ENCODE results near the gene NLN.

Gene NLN

DNA sequence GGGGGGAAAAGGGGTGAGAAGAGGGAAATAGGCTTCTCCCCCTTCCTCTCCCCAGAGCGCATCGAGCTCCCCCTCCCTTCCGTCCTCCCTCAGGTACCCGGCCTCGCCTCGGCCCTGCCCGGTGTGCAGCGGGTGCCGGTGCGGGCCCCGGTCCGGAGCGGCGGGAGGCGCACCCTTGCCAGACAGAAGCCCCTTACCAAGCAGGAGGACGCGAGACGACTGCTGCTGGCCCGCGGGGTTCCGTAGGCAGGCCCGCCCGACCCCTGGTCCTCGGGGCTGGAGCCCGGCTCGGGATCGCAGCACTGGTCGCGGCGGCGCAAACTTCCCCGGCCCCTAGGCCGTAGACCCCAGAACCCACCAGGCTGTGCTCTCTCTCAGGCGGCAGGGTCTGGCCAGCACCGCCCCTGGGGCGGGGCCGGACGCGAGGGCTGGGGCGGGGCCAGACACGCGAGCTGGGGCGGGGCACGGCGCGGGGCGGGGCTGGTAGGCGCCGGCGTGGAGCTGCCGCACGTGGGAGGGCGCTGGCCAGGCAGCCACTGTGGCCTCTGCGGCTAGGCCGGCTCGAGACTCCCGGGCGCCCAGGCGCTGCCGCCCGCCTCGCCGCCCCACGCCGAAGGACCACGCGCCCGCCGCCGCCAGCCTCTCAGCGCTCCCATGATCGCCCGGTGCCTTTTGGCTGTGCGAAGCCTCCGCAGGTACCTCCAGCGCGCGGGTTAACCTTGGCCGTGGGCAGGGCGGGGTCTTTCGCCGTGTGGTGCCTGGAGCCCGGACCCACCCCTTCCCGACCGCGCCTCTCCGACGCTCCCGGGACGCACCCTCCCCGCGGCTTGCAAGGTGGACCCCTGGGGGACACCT is at the start of gene NLN, which contains the start of gene SGTB (continued):
- TF ChIP-seq ZNF350 (tag by site-specific recombination; IDR thresholded peaks at IDR 0.05): no peak
- peak; percentile 78 for TF ChIP-seq ZIC2 (tag by site-specific recombination; IDR thresholded peaks at IDR 0.05)
- no peak for TF ChIP-seq TRIM28 (IDR thresholded peaks at IDR 0.05; ENCODE audit: borderline replicate concordance, low read length)
- TF ChIP-seq ZNF266 (tag by site-specific recombination; IDR thresholded peaks at IDR 0.05; ENCODE audit: low read depth): no peak
- TF ChIP-seq ZNF155 (tag by site-specific recombination; IDR thresholded peaks at IDR 0.05): no peak
- TF ChIP-seq ZNF692 (tag by site-specific recombination; IDR thresholded peaks at IDR 0.05): peak; percentile 8; the same call in 1 of the 2 replicates
- TF ChIP-seq ZBTB21 (tag by site-specific recombination; IDR thresholded peaks at IDR 0.05): no peak
- TF ChIP-seq ZNF785 (tag by site-specific recombination; IDR thresholded peaks at IDR 0.05): no peak
- TF ChIP-seq GLIS1 (tag by site-specific recombination; IDR thresholded peaks at IDR 0.05): no peak; the same call in none of the 2 replicates
- TF ChIP-seq ZNF311 (tag by site-specific recombination; IDR thresholded peaks at IDR 0.05; ENCODE audit: borderline replicate concordance): no peak
- 0 out of 2 replicates have a peak, but pooled peaks have one; percentile 17 for TF ChIP-seq ZNF843 (tag by site-specific recombination; IDR thresholded peaks at IDR 0.05)
- no peak for TF ChIP-seq MYNN (tag by site-specific recombination; IDR thresholded peaks at IDR 0.05; ENCODE audit: borderline replicate concordance)
- TF ChIP-seq ZNF169 (tag by site-specific recombination; IDR thresholded peaks at IDR 0.05): no peak
- TF ChIP-seq ZNF391 (tag by site-specific recombination; IDR thresholded peaks at IDR 0.05; ENCODE audit: borderline replicate concordance, low read depth): no peak
- no peak for TF ChIP-seq OSR2 (tag by site-specific recombination; IDR thresholded peaks at IDR 0.05)
- TF ChIP-seq ZNF335 (tag by site-specific recombination; conservative IDR thresholded peaks at IDR 0.05): peak; percentile 85
- no peak for TF ChIP-seq PRDM4 (tag by site-specific recombination; IDR thresholded peaks at IDR 0.05)
- TF ChIP-seq ZNF624 (tag by site-specific recombination; IDR thresholded peaks at IDR 0.05): no peak
- 0 out of 2 replicates have a peak, but pooled peaks have one; percentile 42 for TF ChIP-seq ZNF366 (tag by site-specific recombination; conservative IDR thresholded peaks at IDR 0.05)
- TF ChIP-seq ZNF223 (tag by site-specific recombination; IDR thresholded peaks at IDR 0.05): no peak
- TF ChIP-seq, protein P1, sequence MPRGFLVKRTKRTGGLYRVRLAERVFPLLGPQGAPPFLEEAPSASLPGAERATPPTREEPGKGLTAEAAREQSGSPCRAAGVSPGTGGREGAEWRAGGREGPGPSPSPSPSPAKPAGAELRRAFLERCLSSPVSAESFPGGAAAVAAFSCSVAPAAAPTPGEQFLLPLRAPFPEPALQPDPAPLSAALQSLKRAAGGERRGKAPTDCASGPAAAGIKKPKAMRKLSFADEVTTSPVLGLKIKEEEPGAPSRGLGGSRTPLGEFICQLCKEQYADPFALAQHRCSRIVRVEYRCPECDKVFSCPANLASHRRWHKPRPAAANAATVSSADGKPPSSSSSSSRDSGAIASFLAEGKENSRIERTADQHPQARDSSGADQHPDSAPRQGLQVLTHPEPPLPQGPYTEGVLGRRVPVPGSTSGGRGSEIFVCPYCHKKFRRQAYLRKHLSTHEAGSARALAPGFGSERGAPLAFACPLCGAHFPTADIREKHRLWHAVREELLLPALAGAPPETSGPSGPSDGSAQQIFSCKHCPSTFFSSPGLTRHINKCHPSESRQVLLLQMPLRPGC (tag by site-specific recombination; IDR thresholded peaks at IDR 0.05): no peak
- TF ChIP-seq ZNF76 (tag by site-specific recombination; IDR thresholded peaks at IDR 0.05; ENCODE audit: borderline replicate concordance, low read depth): peak; percentile 71; the same call in 1 of the 2 replicates
- TF ChIP-seq GFI1B (tag by site-specific recombination; IDR thresholded peaks at IDR 0.05): no peak
- no peak for TF ChIP-seq ZFP3 (tag by site-specific recombination; IDR thresholded peaks at IDR 0.05; ENCODE audit: low read depth)
- TF ChIP-seq ZNF792 (tag by site-specific recombination; IDR thresholded peaks at IDR 0.05): no peak
- TF ChIP-seq, protein P2, sequence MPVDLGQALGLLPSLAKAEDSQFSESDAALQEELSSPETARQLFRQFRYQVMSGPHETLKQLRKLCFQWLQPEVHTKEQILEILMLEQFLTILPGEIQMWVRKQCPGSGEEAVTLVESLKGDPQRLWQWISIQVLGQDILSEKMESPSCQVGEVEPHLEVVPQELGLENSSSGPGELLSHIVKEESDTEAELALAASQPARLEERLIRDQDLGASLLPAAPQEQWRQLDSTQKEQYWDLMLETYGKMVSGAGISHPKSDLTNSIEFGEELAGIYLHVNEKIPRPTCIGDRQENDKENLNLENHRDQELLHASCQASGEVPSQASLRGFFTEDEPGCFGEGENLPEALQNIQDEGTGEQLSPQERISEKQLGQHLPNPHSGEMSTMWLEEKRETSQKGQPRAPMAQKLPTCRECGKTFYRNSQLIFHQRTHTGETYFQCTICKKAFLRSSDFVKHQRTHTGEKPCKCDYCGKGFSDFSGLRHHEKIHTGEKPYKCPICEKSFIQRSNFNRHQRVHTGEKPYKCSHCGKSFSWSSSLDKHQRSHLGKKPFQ (tag by site-specific recombination; IDR thresholded peaks at IDR 0.05): no peak
- TF ChIP-seq, protein P3, sequence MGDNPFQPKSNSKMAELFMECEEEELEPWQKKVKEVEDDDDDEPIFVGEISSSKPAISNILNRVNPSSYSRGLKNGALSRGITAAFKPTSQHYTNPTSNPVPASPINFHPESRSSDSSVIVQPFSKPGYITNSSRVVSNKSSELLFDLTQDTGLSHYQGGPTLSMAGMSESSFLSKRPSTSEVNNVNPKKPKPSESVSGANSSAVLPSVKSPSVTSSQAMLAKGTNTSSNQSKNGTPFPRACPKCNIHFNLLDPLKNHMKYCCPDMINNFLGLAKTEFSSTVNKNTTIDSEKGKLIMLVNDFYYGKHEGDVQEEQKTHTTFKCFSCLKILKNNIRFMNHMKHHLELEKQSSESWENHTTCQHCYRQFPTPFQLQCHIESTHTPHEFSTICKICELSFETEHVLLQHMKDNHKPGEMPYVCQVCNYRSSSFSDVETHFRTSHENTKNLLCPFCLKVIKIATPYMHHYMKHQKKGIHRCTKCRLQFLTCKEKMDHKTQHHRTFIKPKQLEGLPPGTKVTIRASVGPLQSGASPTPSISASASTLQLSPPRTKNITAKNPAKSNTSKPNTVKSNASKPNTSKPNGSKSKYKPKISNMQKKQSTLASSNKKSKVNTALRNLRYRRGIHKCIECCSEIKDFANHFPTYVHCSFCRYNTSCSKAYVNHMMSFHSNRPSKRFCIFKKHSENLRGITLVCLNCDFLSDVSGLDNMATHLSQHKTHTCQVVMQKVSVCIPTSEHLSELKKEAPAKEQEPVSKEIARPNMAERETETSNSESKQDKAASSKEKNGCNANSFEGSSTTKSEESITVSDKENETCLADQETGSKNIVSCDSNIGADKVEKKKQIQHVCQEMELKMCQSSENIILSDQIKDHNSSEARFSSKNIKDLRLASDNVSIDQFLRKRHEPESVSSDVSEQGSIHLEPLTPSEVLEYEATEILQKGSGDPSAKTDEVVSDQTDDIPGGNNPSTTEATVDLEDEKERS (tag by site-specific recombination; IDR thresholded peaks at IDR 0.05): no peak
- TF ChIP-seq ZNF449 (tag by site-specific recombination; IDR thresholded peaks at IDR 0.05): 0 out of 2 replicates have a peak, but pooled peaks have one; percentile 24
